ENCODE results near the gene NCOA3.
"Not testable (repeated sequence)": the region's sequence is repeated elsewhere in the genome, so short reads cannot be mapped to it uniquely, and the experiment has no call there.

The NCOA3 gene

GRCh38 chr20:47502271-47503239 lies 868 bp downstream of the NCOA3 start:
- DNase-seq: no peak

- no peak for DNase-seq
Measured at GRCh38 chr20:47503685-47504084, 2.0 kb downstream of the NCOA3 start.

DNA sequence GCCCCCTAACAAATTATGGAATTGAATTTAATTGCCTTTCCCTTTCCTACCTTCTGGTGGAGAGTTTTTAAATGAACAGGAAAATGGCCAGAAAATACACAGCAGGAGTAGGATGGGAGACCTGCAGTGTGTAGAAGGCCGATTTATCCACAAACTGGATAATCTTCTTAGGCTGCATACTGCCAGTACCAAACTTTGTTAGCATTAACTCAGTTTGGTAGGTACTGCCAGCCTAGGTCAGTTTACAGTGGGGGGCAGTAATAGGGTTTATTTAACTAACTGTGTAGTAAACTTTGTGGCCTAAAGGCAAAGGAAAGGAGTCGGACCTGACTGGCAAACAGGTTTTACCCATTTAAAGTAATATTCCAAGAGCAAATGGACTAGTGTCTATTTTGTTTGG lies 4.6 kb downstream of the NCOA3 start:
- no peak for DNase-seq

DNA sequence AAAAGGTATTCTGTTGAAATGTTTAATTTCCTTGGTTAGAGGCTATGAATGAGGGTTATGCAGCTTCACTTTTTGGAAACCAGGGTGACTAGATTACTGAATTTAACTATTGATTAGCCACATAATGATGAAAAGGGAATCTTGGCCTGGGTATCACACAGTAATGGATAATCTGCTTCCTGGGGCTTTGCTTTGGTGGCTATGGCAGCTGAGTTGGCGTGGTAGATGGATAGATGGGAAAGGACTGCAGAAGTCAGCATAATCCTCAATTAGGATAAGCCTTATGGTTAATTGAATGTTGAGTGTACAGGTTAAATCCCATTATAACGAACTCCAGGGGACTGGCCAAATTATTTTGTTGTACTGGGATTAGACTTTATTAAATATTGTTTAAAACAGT lies 5.2 kb downstream of the NCOA3 start:
- DNase-seq: no peak

DNA sequence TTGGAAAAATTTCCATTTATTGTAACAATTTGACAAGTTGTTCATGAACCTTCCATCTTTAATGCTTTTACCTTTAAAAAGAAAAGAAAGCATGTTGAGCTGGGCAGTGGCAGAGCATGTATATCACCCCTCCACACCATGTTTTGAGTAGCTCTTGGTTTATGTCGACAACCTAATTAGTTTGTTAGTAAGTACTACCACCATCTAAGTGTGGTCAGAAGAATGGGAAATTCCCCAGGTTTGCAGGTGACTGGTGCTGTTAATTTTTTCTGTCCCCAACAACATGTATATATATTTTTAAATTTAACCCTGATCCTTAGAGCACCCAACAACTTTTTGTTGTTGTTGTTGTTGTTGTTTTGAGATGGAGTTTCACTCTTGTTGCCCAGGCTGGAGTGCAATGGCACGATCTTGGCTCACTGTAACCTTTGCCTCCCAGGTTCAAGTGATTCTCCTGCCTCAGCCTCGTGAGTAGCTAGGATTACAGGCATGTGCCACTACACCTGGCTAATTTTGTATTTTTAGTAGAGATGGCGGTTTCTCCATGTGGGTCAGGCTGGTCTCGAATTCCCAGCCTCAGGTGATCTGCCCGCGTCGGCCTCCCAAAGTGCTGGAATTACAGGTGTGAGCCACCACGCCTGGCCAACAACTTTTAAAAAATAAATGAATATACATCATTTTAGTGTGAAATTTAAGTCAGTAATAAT lies 5.7 kb downstream of the NCOA3 start:
- DNase-seq: not testable (repeated sequence)

DNA sequence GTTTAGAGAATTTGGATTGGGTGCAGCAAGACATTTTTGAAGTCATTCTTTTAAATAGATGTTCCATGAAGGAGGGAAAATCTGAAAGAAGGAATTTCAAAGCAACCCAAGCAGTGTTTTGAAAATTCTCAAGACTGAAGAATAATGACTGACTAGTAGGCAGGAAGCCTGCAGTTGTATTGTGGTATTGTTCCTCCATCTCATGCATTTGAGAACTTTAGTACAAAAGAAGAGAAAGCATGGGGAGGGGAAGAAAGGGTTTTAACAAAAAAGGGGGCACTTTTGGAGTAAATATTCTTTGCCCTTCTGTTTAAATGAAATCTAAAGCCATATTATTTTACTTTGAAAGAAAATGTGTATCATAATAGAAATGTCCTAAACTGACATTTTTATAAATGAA lies 6.6 kb downstream of the NCOA3 start:
- DNase-seq: no peak

GRCh38 chr20:47509104-47509661 lies 7.5 kb downstream of the NCOA3 start:
- no peak for DNase-seq

- no peak for DNase-seq
Measured at GRCh38 chr20:47509685-47510084, 8.0 kb downstream of the NCOA3 start.

- DNase-seq: no peak
Measured at GRCh38 chr20:47515843-47516242, 14.2 kb downstream of the NCOA3 start.

- no peak for DNase-seq
Measured at GRCh38 chr20:47521059-47521808, 19.5 kb downstream of the NCOA3 start.

DNA sequence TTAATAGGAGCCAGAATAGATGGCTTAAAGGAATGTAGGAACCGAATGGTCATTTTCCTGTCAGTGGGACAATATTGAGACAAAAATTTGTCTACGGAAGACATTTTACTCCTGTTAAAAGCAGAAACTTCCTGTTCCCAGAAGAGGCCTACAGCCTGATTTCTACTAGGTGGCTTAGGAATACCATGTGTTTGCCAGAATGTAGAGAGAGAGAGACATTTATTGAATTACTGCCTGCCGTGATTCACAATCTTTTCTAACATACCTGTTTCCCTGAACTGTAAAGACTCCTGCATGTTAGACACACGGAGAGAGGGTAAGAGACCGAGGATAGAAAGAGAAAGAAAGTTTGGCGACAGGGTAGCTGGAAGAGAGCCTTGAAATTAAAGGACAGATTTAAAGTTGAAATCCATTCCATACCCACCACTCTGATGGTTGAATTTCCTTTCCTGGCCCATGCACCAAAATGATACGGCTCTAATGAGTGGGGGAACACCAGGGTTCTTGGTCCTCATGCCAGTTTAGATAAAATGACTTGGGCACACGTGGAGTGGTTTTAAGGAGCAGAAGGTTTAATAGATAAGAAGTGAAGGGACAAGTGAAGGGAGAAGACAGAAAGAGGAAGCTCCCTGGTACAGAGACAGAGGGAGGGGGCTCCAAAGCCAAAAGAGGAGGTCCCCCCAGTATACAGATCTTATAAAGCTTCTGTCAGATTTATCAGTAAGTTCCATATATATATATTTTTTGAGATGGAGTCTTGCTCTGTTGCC lies 22.5 kb downstream of the NCOA3 start:
- no peak for DNase-seq

- DNase-seq: no peak
Measured at GRCh38 chr20:47527004-47527800, 25.5 kb downstream of the NCOA3 start.

DNA sequence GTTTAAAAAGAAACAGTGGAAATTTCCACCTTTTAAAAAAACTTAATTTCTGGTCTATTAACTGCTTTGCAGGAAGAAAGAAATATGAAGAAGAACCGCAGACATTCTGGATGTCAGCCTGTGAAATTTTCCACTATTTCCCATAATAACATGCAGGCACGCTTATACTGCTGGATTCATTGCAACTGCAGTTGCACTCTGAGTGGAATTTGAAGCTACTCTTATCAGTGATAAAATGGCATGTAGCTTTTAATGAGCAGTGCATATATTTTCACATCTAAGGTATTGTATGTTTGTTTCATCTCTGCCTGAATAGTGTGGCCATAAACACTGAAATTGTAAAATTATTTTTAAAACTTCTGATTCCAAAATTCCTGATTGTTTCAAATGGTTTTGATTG lies 28.2 kb downstream of the NCOA3 start:
- DNase-seq: no peak

GRCh38 chr20:47531458-47531857 lies 29.8 kb downstream of the NCOA3 start:
- DNase-seq: no peak

DNA sequence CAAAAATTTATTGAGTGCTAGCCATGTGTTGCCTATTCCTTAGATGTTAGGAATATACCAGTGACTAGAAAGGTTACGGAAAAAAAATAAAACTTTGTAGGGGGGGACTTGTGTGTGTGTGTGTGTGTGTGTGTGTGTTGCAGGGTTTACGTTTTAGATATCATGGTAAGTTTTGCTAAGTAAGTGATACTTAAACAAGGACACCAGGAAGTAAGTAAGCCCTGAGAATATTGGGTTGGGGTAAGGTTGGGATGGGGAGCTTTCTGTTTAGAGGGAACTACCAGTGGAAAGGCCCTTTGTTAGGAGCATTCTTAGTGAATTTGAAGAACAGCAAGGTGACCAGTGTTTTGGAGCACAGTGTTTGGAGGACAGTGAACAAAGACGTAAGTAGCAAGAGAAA lies 30.3 kb downstream of the NCOA3 start:
- DNase-seq: no peak

DNA sequence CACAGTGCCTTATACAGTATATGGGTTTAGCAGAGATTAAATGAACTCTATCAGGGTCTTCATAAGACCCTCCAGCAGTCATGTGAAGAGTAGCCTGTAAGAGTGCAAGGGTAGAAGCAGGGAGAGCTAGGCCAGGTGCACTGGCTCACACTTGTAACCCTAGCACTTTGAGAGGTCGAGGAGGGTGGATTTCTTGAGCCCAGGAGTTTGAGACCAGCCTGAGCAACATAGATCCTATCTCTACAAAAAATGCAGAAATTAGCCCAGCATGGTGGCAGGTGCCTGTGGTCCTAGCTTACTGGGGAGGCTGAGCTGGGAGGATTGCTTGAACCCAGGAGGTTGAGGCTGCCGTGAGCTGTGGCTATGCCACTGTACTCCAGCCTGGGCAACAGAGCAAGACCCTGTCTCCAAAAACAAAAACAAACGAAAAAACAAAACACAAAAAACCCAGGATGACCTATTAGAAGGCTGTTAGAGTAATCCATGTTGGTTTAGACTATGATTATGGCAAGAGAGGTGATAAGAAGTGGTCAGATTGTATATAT lies 31.9 kb downstream of the NCOA3 start:
- DNase-seq: no peak

- no peak for DNase-seq
Measured at GRCh38 chr20:47534405-47534804, 32.7 kb downstream of the NCOA3 start.

GRCh38 chr20:47535088-47535487 lies 33.4 kb downstream of the NCOA3 start:
- DNase-seq: no peak

GRCh38 chr20:47535994-47536393 lies 34.3 kb downstream of the NCOA3 start:
- DNase-seq: no peak

- DNase-seq: no peak
Measured at GRCh38 chr20:47540443-47541354, 39.0 kb downstream of the NCOA3 start.

Data from amniotic stem cell (primary cell).